Ovary (tissue), 9 donors: ENCODE results near the gene SAG. TPM values are rescaled to one million over a fixed set of nuclear protein-coding genes. Genes with fewer than 3 reads are reported as not detected.

Source experiments
- DNase-seq, 5 donors: peaks; one replicate each; pipeline ENCODE4 v3.0.0-alpha.2; 2019 to 2020
- H3K27ac ChIP-seq, 2 donors: fragments of 200-600 bp; one replicate each; pipeline versions ENCODE4 v1.5.1 to v1.8.0; 2019 to 2022
- H3K27me3 ChIP-seq: fragments of 200-600 bp; one replicate; pipeline ENCODE4 v1.8.0; 2022
- H3K36me3 ChIP-seq: fragments of 200-600 bp; sonication (generic); one replicate; pipeline ENCODE4 v1.5.1; 2019
- H3K4me1 ChIP-seq: one replicate; pipeline ENCODE4 v1.8.1; 2013; ENCODE audit warnings: mild to moderate bottlenecking, moderate library complexity; ENCODE audit not compliant: insufficient read depth
- H3K4me3 ChIP-seq: fragments of 200-600 bp; sonication (generic); one replicate; pipeline ENCODE4 v1.5.1; 2017
- H3K9me3 ChIP-seq, 2 donors: fragments of 200-600 bp in 1 of 2; sonication (generic) in 1 of 2; one replicate each; pipeline versions ENCODE4 v1.5.1 to v1.8.1; 2013 to 2019; ENCODE audit warnings: mild to moderate bottlenecking in 1 of 2, moderate library complexity in 1 of 2
- CTCF ChIP-seq, 3 donors: fragments of 450-650 bp in 2 of 3; fragments of 200-600 bp in 1 of 3; IDR thresholded peaks; one replicate each; pipeline versions ENCODE4 v1.5.1 to v1.8.0; 2016 to 2022; ENCODE audit warnings: antibody characterized with exemption in 3 of 3, mild to moderate bottlenecking in 1 of 3
- EP300 ChIP-seq: sonication (generic); formaldehyde crosslinking; IDR thresholded peaks from one replicate; pipeline ENCODE4 v1.6.1; 2017; ENCODE audit warnings: antibody characterized with exemption
- POLR2A ChIP-seq: fragments of 450-650 bp; IDR thresholded peaks from one replicate; pipeline ENCODE4 v1.6.1; 2017; ENCODE audit warnings: antibody characterized with exemption, mild to moderate bottlenecking, moderate library complexity
- WGBS, 3 donors: extraction: QIAGEN DNeasy Blood & Tissue Kit in 1 of 3; methylation state at CpG; one replicate each; pipeline versions ENCODE4 v1.1.5 to v1.1.7; 2013 to 2017; 5-methylcytosine and 5-hydroxymethylcytosine counted together
- intact Hi-C, 4 donors: fragments of 100-400 bp; cut with DNase I; formaldehyde crosslinking; loops; one replicate each; pipeline versions ENCODE4 v1.11.0 to v1.15.1; 2022 to 2023
- polyA plus RNA-seq, 2 donors: library from polyadenylated mRNA; stranded (reverse); fragments of 200-250 nt in 1 of 2; fragments of 350-450 nt in 1 of 2; fragmentation: Illumina TruSeq in 1 of 2; extraction: RNeasy Lipid Tissue Mini Kit (QIAGEN cat#74804) in 1 of 2; gene quantifications; one replicate each; pipeline ENCODE4 v1.2.3, GENCODE V29; 2013 to 2014
- total RNA-seq, 7 donors: library from RNA; depleted of rRNA in 2 of 7; stranded (reverse); fragments of >200 nt in 2 of 7; fragmentation: NEBNext Ultra II Directional in 3 of 7; extraction: Animal tissue kit (Norgen Biotek cat#: 25700) in 3 of 7; gene quantifications; one replicate each; pipeline versions ENCODE4 v1.1.0 to v1.2.4, GENCODE V29; 2016 to 2023
- donor health status: DM: no; HTN: no; CAD: no; lungs with moderate emphysema.
- donor health status: DM: no; HTN: no; CAD: no.
- donor health status: Bipolar disorder and iron deficiency.
- donor health status: DM: yes; HTN: yes; CAD: no.
- donor health status: DM: no; HTN: no; CAD: no.
- donor health status: DM: yes; HTN: yes; CAD: no.

Gene SAG
- total and polyA plus RNA-seq, 9 donors = not detected

GRCh38 chr2:233280114-233280693 is 27.4 kb upstream of the SAG start:
- Histone ChIP-seq H3K27ac (no peak overlapping the region), H3K27me3 (no peaks in the 10 kb centered on the region), H3K36me3 (no peaks in the 10 kb centered on the region), H3K9me3 (no peaks in the 10 kb centered on the region), H3K4me1 (no peaks in the 10 kb centered on the region), H3K4me3 (no peak overlapping the region)
- intact Hi-C loops = no loop called here
- 67 to 68% (median 68%) methylated on average over 4 of the region's 4 CpGs for WGBS, 3 donors
- no peak for DNase-seq
- TF ChIP-seq POLR2A = no peak
- no peak for TF ChIP-seq CTCF (IDR thresholded peaks at IDR 0.05)
- no peak for TF ChIP-seq EP300

GRCh38 chr2:233281553-233281952 is 26.1 kb upstream of the SAG start:
- no peaks in the 10 kb centered on the region for H3K27me3 ChIP-seq
- WGBS, 3 donors = 88 to 91% (median 90%) methylated on average over 4 of the region's 4 CpGs
- intact Hi-C loops = no loop called here
- DNase-seq = no peak
- no peak overlapping the region for H3K4me3 ChIP-seq
- no peak for TF ChIP-seq POLR2A
- TF ChIP-seq CTCF (IDR thresholded peaks at IDR 0.05) = no peak
- TF ChIP-seq EP300 = no peak
- no peaks in the 10 kb centered on the region for H3K9me3 ChIP-seq
- H3K36me3 ChIP-seq = no peaks in the 10 kb centered on the region
- H3K4me1 ChIP-seq = no peaks in the 10 kb centered on the region
- no peak overlapping the region for H3K27ac ChIP-seq

- TF ChIP-seq EP300 = no peak
- no peak for TF ChIP-seq CTCF (IDR thresholded peaks at IDR 0.05)
- TF ChIP-seq POLR2A = no peak
- Histone ChIP-seq H3K27me3 (no peaks in the 10 kb centered on the region), H3K4me1 (no peaks in the 10 kb centered on the region), H3K27ac (no peak overlapping the region), H3K9me3 (no peaks in the 10 kb centered on the region), H3K36me3 (no peaks in the 10 kb centered on the region), H3K4me3 (no peak overlapping the region)
- intact Hi-C loops = no loop called here
- no peak for DNase-seq
- WGBS, 3 donors = 95 to 96% (median 95%) methylated on average over 6 of the region's 6 CpGs
Measured at GRCh38 chr2:233281992-233282603, 25.5 kb upstream of the SAG start.

- DNase-seq = no peak
- Histone ChIP-seq H3K4me3 (no peak overlapping the region), H3K36me3 (no peaks in the 10 kb centered on the region), H3K27ac (no peak overlapping the region), H3K4me1 (no peaks in the 10 kb centered on the region), H3K9me3 (no peaks in the 10 kb centered on the region), H3K27me3 (no peaks in the 10 kb centered on the region)
- intact Hi-C loops = no loop called here
- 79 to 87% (median 82%) methylated on average over 5 of the region's 5 CpGs for WGBS, 3 donors
- TF ChIP-seq POLR2A (no peak), EP300 (no peak), CTCF (IDR thresholded peaks at IDR 0.05) (no peak)
Measured at GRCh38 chr2:233285921-233286320, 21.7 kb upstream of the SAG start.
